ENCODE data around the gene KCP. TPM values are rescaled to one million over a fixed set of nuclear protein-coding genes. Genes with fewer than 3 reads are reported as not detected.

The KCP gene
- total RNA-seq, 1 donor from 2014 or later = 0.20 TPM

DNA sequence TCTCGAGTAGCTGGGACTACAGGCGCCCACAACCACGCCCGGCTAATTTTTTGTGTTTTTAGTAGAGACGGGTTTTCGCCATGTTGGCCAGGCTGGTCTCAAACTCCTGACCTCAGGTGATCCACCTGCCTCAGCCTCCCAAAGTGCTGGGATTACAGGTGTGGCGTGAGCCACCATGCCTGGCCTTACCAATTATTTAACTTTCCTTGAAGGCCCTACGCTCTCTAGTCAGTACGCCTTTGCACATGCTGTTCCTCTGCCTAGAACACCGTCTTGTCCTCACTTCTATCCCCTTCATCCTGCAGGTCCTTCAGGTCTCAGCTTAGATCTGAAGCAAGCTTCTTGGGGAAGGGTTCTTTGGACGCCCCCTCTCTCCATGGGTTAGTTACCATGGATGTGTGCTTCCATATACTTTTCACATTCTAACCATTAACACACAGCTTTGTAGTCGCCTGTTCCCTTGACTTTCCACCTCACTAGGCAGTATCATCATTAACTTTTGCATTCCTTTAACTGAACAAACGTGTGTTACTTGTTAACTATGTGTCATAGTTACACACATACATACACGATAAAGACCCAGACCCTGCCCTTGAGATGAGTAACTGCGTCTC lies 48.4 kb downstream of the KCP start:
- intact Hi-C loops (cut with micrococcal nuclease) = loop anchor here (1.0 to 5.0 kb wide), 18 partner anchors 20 to 1275 kb away; partner anchors contain the start of genes ARF5, CALU, CCDC136 and GCC1

DNA sequence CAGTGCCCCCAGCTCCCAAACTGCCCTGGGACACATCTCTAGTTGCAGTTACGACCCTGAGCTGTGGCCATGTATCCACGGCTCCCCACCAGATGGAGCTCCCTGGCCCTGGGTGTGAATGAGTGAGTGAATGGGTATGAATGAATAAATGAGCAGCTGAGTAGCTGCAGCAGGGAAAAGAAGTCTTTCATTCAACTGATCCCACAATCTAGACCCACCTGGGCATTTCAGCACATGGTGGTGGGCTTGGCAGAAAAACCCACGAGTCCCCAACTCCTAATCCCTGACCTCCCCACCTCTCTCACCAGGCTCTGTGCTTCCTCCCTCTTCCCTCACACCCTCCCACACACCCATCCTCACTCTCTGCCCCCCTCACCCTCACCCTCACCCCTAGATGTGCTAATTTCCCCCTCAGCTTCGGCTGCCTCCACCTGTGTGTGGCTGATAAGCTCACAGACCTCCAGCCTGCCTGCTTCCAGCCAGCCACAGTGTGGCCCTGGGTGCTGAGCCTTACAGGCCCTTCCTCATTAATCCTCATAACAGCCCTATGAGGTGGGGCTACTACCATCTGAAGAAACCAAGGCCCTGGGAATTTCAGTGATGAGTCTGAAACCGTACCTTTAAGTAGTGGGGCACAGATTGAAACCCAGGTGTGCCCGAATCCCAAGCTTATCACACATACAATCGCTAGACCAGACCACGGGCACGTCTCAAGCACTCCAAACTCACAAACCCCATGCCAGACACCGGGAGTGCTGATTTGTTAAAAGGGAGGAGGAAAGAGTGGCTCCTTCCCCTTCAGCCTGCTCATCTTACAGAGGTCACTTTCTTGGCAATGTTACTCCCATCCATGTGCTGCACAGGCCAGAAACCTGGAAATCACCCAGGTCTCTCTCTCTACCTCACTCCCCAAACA lies 50.1 kb downstream of the KCP start:
- intact Hi-C loops (cut with micrococcal nuclease) = loop anchor here (5.0 kb wide), 2 partner anchors 1092 to 1273 kb away; partner anchors contain the start of genes ARF5, GCC1 and UBE2H

DNA sequence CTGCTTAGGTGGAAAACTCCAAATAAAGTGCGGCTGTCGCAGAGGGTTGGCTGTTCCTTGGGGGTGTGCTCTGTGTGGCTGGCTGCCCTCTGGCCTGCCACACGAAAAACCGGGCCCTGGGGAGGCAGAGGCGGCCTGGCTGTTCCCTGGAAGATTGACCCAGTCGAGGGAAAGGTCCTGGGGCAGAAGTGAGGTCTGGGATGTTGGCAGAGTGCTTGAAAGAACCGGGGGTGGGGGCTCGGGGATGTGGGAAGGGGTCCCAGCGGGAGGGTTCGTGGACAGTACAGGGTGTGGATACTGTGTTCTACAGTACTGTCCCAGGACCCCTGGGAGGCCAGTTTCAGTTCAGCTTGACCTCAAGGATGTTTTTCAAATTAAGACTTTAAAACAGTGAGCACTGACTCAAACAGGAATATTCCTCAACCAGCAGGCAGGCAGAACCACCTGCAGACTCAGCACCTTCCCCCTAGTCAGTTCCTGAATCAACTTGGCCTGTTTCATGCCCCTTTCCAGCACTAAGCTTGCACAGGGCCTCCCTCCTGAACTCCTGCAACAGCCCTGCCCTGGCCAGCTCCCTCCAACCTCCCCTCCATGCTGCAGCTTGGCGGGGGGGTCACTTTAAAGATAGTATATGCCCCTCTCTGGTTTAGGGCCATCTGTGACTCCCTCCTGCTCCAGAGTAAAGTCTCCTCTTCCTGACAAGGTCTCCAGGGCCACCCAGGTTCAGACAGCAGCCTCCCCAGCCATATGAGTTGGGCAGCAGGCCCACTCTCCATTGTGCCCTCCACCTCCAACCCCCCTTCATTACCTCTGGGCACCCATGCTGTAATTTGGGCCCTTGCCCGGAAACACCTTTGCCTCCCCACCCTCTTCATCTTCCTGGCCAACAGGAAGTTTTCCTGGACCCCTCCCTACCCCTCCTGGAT lies 51.0 kb downstream of the KCP start:
- intact Hi-C loops (cut with micrococcal nuclease) = loop anchor here (5.0 kb wide), 2 partner anchors 1093 to 1272 kb away; partner anchors contain the start of genes ARF5, GCC1 and UBE2H

DNA sequence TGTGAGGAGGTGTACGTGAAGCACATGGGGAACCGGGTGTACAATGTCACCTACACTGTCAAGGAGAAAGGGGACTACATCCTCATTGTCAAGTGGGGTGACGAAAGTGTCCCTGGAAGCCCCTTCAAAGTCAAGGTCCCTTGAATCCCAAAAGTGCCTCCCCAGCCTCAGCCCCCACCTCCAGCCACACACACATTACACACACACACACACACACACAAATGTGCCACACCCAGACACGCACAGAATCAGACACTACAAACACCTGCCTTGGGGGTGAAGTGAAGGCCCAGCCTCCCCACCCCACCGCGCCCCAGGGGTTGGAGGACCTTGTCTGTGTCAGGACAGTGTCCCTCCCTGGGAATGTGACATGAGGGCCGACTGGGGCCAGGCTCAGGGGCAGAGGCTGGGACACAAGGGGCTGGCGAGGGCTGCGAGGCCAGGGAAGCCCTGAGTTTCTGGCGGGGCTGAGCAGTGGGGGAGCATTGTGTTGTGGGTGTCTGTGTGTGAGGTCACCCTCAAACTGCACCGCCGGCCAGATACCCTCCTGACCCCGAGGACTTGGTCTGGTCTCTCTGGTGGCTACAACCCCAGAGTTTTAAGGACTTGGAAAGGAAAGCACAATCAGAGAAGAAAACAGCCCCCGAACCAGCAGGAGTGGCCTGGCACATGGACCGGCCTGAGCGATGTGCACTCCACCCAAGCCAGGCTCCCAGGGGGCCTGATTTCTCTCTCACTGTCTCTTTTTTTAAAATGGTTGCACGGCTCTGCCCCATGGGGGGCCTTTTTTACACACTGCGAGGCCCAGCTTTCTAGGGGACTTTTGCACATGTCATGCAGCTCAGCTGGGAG lies 51.9 kb downstream of the KCP start:
- intact Hi-C loops (cut with micrococcal nuclease) = no loop called here

DNA sequence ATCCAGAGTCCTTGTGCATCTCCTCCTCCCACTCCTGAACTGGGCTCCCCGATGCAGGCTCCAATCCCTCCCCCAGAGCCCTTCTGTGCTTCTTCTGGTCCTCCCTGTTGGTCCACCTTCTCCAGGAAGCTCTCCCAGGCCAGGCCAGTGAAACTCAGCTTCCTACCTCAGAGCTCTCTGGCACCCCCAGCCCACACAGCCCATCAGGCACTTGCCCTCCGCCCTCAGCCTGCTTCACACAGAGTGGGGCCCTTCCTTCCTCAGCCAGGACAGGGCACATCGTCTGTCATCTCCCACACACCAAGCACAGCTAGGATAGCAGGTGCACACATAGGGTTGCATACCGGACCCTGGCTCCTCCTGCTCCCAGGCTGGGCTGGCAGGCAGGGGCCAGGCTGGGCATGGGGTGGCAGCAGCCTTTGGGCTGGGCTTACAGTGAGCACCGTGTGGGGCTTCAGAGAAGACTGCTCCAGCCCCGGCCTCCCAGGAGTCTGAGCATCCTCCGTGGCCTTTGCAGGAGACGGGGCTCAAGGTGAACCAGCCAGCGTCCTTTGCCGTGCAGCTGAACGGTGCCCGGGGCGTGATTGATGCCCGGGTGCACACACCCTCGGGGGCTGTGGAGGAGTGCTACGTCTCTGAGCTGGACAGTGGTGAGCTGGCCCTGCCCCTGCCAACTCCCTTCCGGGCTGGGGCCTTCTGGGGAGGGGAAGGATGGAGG lies 54.3 kb downstream of the KCP start:
- intact Hi-C loops (cut with micrococcal nuclease) = no loop called here

DNA sequence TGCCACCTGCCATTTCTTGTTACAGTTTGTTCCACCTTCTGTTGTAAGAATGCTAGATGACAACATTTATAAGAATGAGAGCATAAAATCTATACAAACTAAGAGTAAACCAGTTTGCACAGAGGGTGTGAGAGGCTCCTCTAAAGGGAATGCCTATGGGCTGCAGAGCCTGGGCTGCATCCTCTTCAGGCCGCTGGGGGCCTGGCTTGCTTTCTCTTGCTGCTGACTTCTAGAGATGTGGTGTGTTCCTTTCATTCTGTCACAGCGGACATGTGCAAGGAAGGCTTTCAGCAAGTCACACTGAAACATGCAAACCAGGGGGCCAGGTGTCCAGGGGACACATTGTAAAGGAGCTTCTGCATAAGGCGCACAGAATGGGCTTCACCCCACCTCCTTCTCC lies 55.0 kb downstream of the KCP start:
- intact Hi-C loops (cut with micrococcal nuclease) = no loop called here

DNA sequence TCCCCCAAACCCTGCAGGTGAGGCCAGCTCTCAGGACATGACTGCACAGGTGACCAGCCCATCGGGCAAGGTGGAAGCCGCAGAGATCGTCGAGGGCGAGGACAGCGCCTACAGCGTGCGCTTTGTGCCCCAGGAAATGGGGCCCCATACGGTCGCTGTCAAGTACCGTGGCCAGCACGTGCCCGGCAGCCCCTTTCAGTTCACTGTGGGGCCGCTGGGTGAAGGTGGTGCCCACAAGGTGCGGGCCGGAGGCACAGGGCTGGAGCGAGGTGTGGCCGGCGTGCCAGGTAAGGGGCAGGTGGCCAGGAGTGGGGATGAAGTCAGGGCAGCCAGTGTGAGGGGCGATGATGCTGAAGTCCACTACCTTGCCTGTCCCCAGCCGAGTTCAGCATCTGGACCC lies 56.1 kb downstream of the KCP start:
- intact Hi-C loops (cut with micrococcal nuclease) = no loop called here

DNA sequence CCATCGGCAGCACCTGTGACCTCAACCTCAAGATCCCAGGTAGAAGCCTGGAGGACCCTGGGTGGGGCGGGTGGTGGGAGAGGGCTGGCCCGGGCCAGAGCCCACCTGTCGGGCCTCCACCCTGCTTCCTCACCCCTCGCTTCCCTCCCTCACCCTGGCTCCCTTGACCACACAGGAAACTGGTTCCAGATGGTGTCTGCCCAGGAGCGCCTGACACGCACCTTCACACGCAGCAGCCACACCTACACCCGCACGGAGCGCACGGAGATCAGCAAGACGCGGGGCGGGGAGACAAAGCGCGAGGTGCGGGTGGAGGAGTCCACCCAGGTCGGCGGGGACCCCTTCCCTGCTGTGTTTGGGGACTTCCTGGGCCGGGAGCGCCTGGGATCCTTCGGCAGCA lies 56.7 kb downstream of the KCP start:
- intact Hi-C loops (cut with micrococcal nuclease) = no loop called here

DNA sequence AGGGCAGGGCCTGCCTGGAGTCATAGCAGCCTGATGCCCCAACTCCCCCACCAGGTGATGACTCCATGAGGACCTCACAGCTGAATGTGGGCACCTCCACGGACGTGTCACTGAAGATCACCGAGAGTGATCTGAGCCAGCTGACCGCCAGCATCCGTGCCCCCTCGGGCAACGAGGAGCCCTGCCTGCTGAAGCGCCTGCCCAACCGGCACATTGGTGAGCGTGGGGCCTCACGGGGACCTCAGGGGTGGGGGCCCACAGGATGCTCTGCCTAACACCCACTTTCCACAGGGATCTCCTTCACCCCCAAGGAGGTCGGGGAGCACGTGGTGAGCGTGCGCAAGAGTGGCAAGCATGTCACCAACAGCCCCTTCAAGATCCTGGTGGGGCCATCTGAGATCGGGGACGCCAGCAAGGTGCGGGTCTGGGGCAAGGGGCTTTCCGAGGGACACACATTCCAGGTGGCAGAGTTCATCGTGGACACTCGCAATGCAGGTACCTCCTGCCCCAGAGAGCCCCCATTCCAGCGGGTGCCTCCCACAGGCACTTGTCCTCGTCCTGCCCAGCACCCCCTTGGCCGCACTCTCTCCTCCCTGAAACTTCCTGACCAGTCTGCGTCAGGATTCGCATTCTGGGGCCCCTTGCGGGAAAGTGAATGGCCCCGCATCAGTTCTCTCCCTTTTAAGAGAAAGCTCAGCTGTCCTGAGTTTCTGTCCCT lies 57.8 kb downstream of the KCP start:
- intact Hi-C loops (cut with micrococcal nuclease) = no loop called here

DNA sequence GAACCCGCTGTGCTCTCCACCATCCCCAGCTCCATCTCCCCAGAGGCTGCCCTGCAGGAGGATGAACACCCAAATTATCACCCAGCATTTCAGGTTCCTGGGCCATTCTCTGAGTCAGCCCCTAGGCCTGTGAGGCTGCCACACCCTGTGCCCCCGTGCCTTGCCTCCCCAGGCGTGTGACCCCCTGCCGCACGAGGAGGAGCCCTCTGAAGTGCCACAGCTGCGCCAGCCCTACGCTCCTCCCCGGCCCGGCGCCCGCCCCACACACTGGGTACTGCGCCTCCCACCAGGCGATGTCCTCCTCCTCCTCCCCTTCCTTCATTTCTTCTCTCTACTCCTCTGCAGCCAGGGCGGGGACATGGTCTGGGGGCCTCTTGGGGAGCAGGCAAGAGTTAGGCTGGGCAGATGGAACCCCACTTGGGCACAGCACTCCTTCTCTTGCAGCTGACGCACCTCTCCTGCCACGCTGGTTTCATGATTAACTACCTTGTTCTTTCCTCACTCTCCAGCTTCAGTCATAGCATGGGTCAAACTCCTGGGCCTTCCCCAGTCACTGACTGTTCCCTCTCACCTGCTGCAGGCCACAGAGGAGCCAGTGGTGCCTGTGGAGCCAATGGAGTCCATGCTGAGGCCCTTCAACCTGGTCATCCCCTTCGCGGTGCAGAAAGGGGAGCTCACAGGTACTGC lies 60.6 kb downstream of the KCP start:
- intact Hi-C loops (cut with micrococcal nuclease) = no loop called here

DNA sequence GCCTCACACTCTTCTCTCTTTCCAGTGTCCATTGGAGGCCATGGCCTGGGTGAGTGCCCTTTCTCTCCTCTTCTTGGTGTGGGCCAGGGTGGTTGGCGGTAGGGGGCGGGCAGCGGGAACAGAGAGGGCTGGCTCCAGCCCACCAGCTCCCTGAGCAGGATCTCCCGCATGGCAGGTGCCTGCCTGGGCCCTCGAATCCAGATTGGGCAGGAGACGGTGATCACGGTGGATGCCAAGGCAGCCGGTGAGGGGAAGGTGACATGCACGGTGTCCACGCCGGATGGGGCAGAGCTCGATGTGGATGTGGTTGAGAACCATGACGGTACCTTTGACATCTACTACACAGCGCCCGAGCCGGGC lies 61.4 kb downstream of the KCP start:
- intact Hi-C loops (cut with micrococcal nuclease) = no loop called here

DNA sequence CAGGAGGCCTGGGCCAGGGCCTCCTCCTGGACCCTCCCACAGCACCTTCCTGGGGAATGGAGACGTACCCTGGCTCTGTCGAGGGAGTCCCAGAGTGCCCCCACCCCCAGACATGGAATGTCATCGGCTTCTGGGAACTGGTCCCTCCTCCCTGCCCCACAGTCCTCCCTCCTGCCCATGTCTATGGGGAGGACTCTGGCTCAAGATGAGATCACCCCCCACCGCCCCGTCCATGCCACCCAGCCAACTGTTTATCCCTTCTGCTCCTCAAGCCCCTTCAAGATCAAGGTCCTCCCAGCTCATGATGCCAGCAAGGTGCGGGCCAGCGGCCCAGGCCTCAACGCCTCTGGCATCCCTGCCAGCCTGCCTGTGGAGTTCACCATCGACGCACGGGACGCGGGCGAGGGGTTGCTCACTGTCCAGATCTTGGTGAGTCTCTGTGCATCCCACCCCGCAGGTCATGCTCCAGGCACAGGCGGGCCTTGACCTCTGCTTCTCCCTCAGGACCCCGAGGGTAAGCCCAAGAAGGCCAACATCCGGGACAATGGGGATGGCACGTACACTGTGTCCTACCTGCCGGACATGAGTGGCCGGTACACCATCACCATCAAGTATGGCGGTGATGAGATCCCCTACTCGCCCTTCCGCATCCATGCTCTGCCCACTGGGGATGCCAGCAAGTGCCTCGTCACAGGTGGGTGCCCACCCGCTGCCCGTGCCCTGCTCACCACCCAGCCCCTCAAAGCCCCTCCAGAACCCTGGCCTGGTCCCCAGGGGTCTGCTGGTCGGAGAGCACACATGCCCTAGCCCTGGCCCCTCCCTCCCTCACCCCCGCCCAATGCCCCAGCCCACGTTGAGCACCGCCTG lies 62.0 kb downstream of the KCP start:
- intact Hi-C loops (cut with micrococcal nuclease) = no loop called here

DNA sequence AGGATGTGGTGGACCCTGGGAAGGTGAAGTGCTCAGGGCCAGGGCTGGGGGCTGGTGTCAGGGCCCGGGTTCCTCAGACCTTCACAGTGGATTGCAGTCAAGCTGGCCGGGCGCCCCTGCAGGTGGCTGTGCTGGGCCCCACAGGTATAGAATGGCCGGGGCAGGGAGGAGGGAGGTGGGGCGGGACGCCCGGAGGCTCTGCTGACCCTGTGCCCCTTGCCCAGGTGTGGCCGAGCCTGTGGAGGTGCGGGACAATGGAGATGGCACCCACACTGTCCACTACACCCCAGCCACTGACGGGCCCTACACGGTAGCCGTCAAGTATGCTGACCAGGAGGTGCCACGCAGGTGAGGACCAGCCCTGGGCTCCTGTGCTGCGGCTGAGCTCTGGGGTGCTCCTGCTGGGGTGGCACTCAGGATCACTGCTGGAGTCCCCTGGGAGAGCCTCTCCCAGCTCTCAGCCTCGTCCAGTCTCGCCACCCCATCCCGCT lies 62.7 kb downstream of the KCP start:
- intact Hi-C loops (cut with micrococcal nuclease) = no loop called here

DNA sequence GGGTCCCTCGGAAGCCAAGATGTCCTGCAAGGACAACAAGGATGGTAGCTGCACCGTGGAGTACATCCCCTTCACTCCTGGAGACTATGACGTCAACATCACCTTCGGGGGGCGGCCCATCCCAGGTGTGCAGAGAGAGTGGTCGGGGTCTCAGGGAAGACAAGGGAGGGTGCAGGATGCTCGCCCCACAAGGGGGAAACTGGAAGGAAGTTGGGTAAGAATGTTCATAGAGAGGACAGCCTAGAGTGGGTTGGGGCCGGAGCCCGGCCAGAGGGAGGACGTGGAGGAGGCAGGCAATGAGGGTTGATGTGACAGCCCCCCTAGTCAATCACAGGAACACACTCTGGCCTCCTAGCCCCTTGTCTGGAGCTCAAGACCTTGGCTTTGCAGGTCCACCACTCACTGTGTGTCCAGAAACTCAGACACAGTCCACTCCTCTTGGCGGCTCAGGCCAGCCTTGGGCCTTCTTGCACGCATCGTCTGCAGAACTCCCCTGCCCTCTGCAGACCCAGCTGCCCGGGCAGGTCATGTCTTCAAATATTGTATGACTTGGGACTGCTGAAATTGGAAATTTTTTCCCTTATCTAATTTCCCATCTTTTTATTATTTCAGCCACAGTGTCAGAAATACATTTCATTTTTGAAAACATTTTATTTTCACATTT lies 63.6 kb downstream of the KCP start:
- intact Hi-C loops (cut with micrococcal nuclease) = no loop called here

DNA sequence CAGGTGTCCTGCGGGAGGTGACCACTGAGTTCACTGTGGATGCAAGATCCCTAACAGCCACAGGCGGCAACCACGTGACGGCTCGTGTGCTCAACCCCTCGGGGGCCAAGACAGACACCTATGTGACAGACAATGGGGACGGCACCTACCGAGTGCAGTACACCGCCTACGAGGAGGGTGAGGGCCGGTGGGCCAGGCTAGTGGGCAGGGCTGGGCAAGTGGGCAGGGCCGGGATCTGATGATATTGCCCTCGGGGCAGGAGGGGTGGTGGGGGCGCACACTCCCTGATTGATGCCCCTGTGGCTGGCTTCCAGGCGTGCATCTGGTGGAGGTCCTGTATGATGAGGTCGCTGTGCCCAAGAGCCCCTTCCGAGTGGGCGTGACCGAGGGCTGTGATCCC lies 64.5 kb downstream of the KCP start:
- intact Hi-C loops (cut with micrococcal nuclease) = no loop called here

DNA sequence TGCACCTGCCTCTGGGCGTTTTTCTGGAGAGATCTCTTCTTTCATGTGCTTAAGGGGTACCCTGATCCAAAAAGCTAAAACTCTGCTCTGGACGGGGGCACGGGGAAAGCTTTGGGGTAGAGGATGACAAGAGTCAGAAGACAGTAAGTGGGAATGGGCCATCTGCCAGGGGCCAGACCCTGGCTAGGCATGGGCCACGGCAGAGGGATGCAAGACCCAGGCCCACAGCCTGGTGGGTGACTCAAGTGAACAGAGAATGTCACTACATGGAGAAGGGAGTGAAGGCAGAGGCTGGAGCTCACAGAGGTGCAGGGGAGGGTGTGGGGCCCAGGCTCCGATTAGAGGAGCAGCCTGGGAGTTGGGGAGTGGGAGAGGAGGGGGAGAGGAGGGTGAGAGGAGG lies 65.0 kb downstream of the KCP start:
- intact Hi-C loops (cut with micrococcal nuclease) = no loop called here

DNA sequence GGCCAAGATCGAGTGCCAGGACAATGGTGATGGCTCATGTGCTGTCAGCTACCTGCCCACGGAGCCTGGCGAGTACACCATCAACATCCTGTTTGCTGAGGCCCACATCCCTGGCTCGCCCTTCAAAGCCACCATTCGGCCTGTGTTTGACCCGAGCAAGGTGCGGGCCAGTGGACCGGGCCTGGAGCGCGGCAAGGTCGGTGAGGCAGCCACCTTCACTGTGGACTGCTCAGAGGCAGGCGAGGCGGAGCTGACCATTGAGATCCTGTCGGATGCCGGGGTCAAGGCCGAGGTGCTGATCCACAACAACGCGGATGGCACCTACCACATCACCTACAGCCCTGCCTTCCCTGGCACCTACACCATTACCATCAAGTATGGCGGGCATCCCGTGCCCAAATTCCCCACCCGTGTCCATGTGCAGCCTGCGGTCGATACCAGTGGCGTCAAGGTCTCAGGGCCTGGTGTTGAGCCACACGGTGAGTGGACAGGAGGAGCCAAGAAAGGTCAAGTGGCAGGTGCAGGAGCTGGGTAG lies 65.7 kb downstream of the KCP start:
- intact Hi-C loops (cut with micrococcal nuclease) = no loop called here

Measured in T-helper 1 cell treated with Interleukin-12 subunit alpha and Interleukin-12 subunit beta and Interleukin-4 antibody, amounts not matched to agents 30 ng/mL and 1 ng/mL, for 36 hours (primary cell).